VCaP (cell line): ENCODE results near the gene NSMCE4A.

Experiments used
- H3K27ac ChIP-seq: fragments of 450-650 bp; 2 replicates; pipeline ENCODE4 v1.5.1; 2017
- CTCF ChIP-seq: fragments of 450-650 bp; conservative IDR thresholded peaks from 2 replicates; pipeline ENCODE4 v1.5.1; 2017; ENCODE audit warnings: mild to moderate bottlenecking, moderate library complexity

The NSMCE4A gene

GRCh38 chr10:121974535-121975294 lies at the start of gene NSMCE4A:
Gene NSMCE4A, minus strand, starts transcription at chr10:121975217. Its CDS starts 52 bp downstream, at chr10:121975165.
- peak; percentile 80 for TF ChIP-seq CTCF
- peak within 1 kb of the TSS; percentile 93 for H3K27ac ChIP-seq

- H3K27ac ChIP-seq: peak overlapping the region; percentile 90; the same call in 1 of the 2 replicates
Measured at GRCh38 chr10:122023257-122023656, 48.2 kb upstream of the NSMCE4A start.

- H3K27ac ChIP-seq: peak overlapping the region; percentile 90
- TF ChIP-seq CTCF: no peak
Measured at GRCh38 chr10:122022276-122022675, 47.3 kb upstream of the NSMCE4A start.

- H3K27ac ChIP-seq: peak overlapping the region; percentile 90
- no peak for TF ChIP-seq CTCF
Measured at GRCh38 chr10:122021828-122022227, 46.8 kb upstream of the NSMCE4A start.

GRCh38 chr10:122021379-122021778 lies 46.4 kb upstream of the NSMCE4A start:
- TF ChIP-seq CTCF: no peak
- H3K27ac ChIP-seq: peak overlapping the region; percentile 90

- no peak for TF ChIP-seq CTCF
- peak overlapping the region; percentile 90 for H3K27ac ChIP-seq
Measured at GRCh38 chr10:122020226-122020625, 45.2 kb upstream of the NSMCE4A start.

GRCh38 chr10:122019414-122019975 lies 44.5 kb upstream of the NSMCE4A start:
- peak overlapping the region; percentile 90 for H3K27ac ChIP-seq
- TF ChIP-seq CTCF: no peak

GRCh38 chr10:122018951-122019413 lies 44.0 kb upstream of the NSMCE4A start:
- no peak for TF ChIP-seq CTCF
- H3K27ac ChIP-seq: peak overlapping the region; percentile 90
